SK-N-SH treated with all-trans-retinoic acid at 6 μM for 48 hours (cell line): ENCODE data around the gene SRGAP1.

ENCODE experiments used
- ARNTL ChIP-seq: fragments of 450-650 bp; formaldehyde crosslinking; IDR thresholded peaks from 2 replicates; pipeline ENCODE4 v1.5.0; 2020; ENCODE audit warnings: low read depth, mild to moderate bottlenecking, moderate library complexity, borderline replicate concordance
- BACH2 ChIP-seq: fragments of 250-450 bp; sonication (Bioruptor Pico); IDR thresholded peaks from 2 replicates; pipeline ENCODE4 v1.9.0; 2021; ENCODE audit warnings: mild to moderate bottlenecking, borderline replicate concordance
- CREB5 ChIP-seq: fragments of 250-450 bp; sonication (Bioruptor Pico); IDR thresholded peaks from 2 replicates; pipeline ENCODE4 v1.5.1; 2020; ENCODE audit warnings: low read depth, mild to moderate bottlenecking, moderate library complexity
- GLIS3 ChIP-seq: fragments of 250-450 bp; sonication (Bioruptor Pico); IDR thresholded peaks from 2 replicates; pipeline ENCODE4 v1.5.0; 2020; ENCODE audit warnings: mild to moderate bottlenecking, moderate library complexity
- ISL1 ChIP-seq: fragments of 250-450 bp; sonication (Bioruptor Pico); IDR thresholded peaks from 2 replicates; pipeline ENCODE4 v2.1.2; 2022; ENCODE audit warnings: mild to moderate bottlenecking, moderate library complexity
- PPARA ChIP-seq: fragments of 250-450 bp; sonication (Bioruptor Pico); IDR thresholded peaks from 2 replicates; pipeline ENCODE4 v1.5.0; 2020; ENCODE audit warnings: mild to moderate bottlenecking, borderline replicate concordance
- RARB ChIP-seq: fragments of 250-450 bp; sonication (Bioruptor Pico); IDR thresholded peaks from 2 replicates; pipeline ENCODE4 v1.8.0; 2021; ENCODE audit warnings: mild to moderate bottlenecking, moderate library complexity
- SNAI2 ChIP-seq: fragments of 250-450 bp; sonication (Bioruptor Pico); IDR thresholded peaks from 2 replicates; pipeline ENCODE4 v1.5.0; 2020; ENCODE audit warnings: mild to moderate bottlenecking, moderate library complexity
- TOX ChIP-seq: fragments of 250-450 bp; sonication (Bioruptor Pico); IDR thresholded peaks from 2 replicates; pipeline ENCODE4 v1.8.0; 2021; ENCODE audit warnings: mild to moderate bottlenecking, moderate library complexity, borderline replicate concordance
- ZFP3 ChIP-seq: fragments of 250-450 bp; sonication (Bioruptor Pico); IDR thresholded peaks from 2 replicates; pipeline ENCODE4 v1.5.0; 2020; ENCODE audit warnings: mild to moderate bottlenecking, moderate library complexity
- ZFP30 ChIP-seq: fragments of 450-650 bp; formaldehyde crosslinking; IDR thresholded peaks from 2 replicates; pipeline ENCODE4 v1.5.0; 2022; ENCODE audit warnings: mild to moderate bottlenecking, moderate library complexity
- ZNF70 ChIP-seq: fragments of 450-650 bp; formaldehyde crosslinking; IDR thresholded peaks from 2 replicates; pipeline ENCODE4 v1.5.0; 2020; ENCODE audit warnings: mild to moderate bottlenecking, moderate library complexity
- TF ChIP-seq, protein P1 (sequence below): fragments of 250-450 bp; sonication (Bioruptor Pico); IDR thresholded peaks from 2 replicates; pipeline ENCODE4 v1.8.0; 2020; ENCODE audit warnings: mild to moderate bottlenecking, moderate library complexity, borderline replicate concordance
- TF ChIP-seq, protein P2 (sequence below): fragments of 250-450 bp; sonication (Bioruptor Pico); IDR thresholded peaks from 2 replicates; pipeline ENCODE4 v1.5.1; 2021; ENCODE audit warnings: mild to moderate bottlenecking, moderate library complexity

DNA sequence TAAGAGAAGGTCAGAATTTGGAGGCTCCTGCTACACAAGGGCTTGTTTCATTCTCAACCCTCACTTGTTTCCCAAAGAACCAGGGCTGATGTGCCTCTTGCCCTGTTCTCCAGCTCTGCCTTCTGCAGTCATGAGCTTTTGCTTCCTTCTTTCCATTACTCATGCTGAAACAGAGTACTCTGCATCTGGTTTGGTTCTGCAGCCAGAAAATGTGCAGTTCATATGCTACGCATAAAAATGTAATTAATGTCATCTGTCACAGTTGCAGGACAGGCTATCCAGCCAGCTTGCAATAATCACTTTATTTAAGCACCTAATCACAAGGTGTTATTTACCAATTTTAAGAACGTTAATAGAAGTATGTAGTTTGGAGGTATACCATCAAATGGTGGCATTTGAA, 150.2 kb downstream of the SRGAP1 start:
- TF ChIP-seq ISL1 (no peak), BACH2 (CRISPR knock-in tag) (no peak), ARNTL (CRISPR knock-in tag) (no peak), ZFP30 (no peak), RARB (CRISPR knock-in tag) (no peak), CREB5 (no peak), GLIS3 (CRISPR knock-in tag) (no peak), ZFP3 (no peak), SNAI2 (no peak), TOX (CRISPR knock-in tag) (no peak), PPARA (CRISPR knock-in tag) (no peak), ZNF70 (CRISPR knock-in tag) (no peak)
- TF ChIP-seq, protein P1, sequence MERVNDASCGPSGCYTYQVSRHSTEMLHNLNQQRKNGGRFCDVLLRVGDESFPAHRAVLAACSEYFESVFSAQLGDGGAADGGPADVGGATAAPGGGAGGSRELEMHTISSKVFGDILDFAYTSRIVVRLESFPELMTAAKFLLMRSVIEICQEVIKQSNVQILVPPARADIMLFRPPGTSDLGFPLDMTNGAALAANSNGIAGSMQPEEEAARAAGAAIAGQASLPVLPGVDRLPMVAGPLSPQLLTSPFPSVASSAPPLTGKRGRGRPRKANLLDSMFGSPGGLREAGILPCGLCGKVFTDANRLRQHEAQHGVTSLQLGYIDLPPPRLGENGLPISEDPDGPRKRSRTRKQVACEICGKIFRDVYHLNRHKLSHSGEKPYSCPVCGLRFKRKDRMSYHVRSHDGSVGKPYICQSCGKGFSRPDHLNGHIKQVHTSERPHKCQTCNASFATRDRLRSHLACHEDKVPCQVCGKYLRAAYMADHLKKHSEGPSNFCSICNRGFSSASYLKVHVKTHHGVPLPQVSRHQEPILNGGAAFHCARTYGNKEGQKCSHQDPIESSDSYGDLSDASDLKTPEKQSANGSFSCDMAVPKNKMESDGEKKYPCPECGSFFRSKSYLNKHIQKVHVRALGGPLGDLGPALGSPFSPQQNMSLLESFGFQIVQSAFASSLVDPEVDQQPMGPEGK (CRISPR knock-in tag), result no peak
- TF ChIP-seq, protein P2, sequence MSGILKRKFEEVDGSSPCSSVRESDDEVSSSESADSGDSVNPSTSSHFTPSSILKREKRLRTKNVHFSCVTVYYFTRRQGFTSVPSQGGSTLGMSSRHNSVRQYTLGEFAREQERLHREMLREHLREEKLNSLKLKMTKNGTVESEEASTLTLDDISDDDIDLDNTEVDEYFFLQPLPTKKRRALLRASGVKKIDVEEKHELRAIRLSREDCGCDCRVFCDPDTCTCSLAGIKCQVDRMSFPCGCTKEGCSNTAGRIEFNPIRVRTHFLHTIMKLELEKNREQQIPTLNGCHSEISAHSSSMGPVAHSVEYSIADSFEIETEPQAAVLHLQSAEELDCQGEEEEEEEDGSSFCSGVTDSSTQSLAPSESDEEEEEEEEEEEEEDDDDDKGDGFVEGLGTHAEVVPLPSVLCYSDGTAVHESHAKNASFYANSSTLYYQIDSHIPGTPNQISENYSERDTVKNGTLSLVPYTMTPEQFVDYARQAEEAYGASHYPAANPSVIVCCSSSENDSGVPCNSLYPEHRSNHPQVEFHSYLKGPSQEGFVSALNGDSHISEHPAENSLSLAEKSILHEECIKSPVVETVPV (CRISPR knock-in tag), result no peak
